Measurements from ENCODE around the gene NHLH1. TPM values are rescaled to one million over a fixed set of nuclear protein-coding genes. Genes with fewer than 3 reads are reported as not detected.
A peak's percentile ranks its signal among the peaks of the same experiment; 100 is the strongest.

NHLH1 gene
- total and polyA plus RNA-seq, 4 donors, result 0.08 TPM; not detected in 3

- Histone ChIP-seq H3K36me3 (ENCODE audit: control insufficient read depth in 4 of 4, insufficient read depth in 3 of 4, low read depth in 1 of 4, low read length in 3 of 4) (peaks cover 23 to 92% (median 89%) of the 10 kb centered on the region in 4 donors), H3K9ac (ENCODE audit: low read depth in 1 of 2, low read length in 2 of 2) (no peak overlapping the region), H3K27ac (ENCODE audit: low read depth in 1 of 2, low read length in 2 of 2) (no peak overlapping the region), H3K27me3 (ENCODE audit: control insufficient read depth in 4 of 4, insufficient read depth in 4 of 4, low read length in 3 of 4) (no peaks in the 10 kb centered on the region), H3K4me3 (ENCODE audit: low read depth in 1 of 3, low read length in 3 of 3) (no peak overlapping the region), H3K9me3 (ENCODE audit: control insufficient read depth in 4 of 4, low read length in 3 of 4) (no peaks in the 10 kb centered on the region), H3K4me1 (ENCODE audit: control insufficient read depth in 4 of 4, insufficient read depth in 4 of 4, low read length in 3 of 4) (no peaks in the 10 kb centered on the region)
- WGBS, result 86% methylated on average over 5 of the region's 5 CpGs
- TF ChIP-seq RAD21 (IDR thresholded peaks at IDR 0.05) (peak in 1 of 2 donors; percentile 47), CTCF (IDR thresholded peaks at IDR 0.05; ENCODE audit: low read depth, low read length, missing input control) (peak; percentile 31), TAF1 (conservative IDR thresholded peaks at IDR 0.05) (no peak), SP1 (IDR thresholded peaks at IDR 0.05) (no peak), HNF4A (conservative IDR thresholded peaks at IDR 0.05) (no peak)
- no peak for DNase-seq (ENCODE audit: low spot score)
Measured at GRCh38 chr1:160354388-160354985, 12.4 kb upstream of the NHLH1 start.

GRCh38 chr1:160357286-160358002, 9.4 kb upstream of the NHLH1 start:
- no peaks in the 10 kb centered on the region for H3K4me1 ChIP-seq (ENCODE audit: control insufficient read depth in 4 of 4, insufficient read depth in 4 of 4, low read length in 3 of 4)
- TF ChIP-seq YY1 (IDR thresholded peaks at IDR 0.05) (no peak), ZBTB33 (IDR thresholded peaks at IDR 0.05) (no peak), NR2F2 (IDR thresholded peaks at IDR 0.05) (no peak), HNF4A (conservative IDR thresholded peaks at IDR 0.05) (no peak), MAX (IDR thresholded peaks at IDR 0.05) (no peak), HNF4G (IDR thresholded peaks at IDR 0.05) (no peak), FOXA1 (IDR thresholded peaks at IDR 0.05) (no peak), FOXA2 (IDR thresholded peaks at IDR 0.05) (no peak), CTCF (IDR thresholded peaks at IDR 0.05; ENCODE audit: low read depth, low read length, missing input control) (no peak), TAF1 (conservative IDR thresholded peaks at IDR 0.05) (no peak), REST (IDR thresholded peaks at IDR 0.05) (no peak), ATF3 (IDR thresholded peaks at IDR 0.05) (no peak), JUND (IDR thresholded peaks at IDR 0.05) (no peak)
- peaks cover 16 to 72% (median 62%) of the 10 kb centered on the region in 4 donors for H3K36me3 ChIP-seq (ENCODE audit: control insufficient read depth in 4 of 4, insufficient read depth in 3 of 4, low read depth in 1 of 4, low read length in 3 of 4)
- WGBS, result 94% methylated on average over 7 of the region's 7 CpGs
- H3K27me3 ChIP-seq (ENCODE audit: control insufficient read depth in 4 of 4, insufficient read depth in 4 of 4, low read length in 3 of 4), result no peaks in the 10 kb centered on the region
- no peak overlapping the region for H3K9ac ChIP-seq (ENCODE audit: low read depth in 1 of 2, low read length in 2 of 2)
- H3K4me3 ChIP-seq (ENCODE audit: low read depth in 1 of 3, low read length in 3 of 3), result no peak overlapping the region
- no peaks in the 10 kb centered on the region for H3K9me3 ChIP-seq (ENCODE audit: control insufficient read depth in 4 of 4, low read length in 3 of 4)
- no peak overlapping the region for H3K27ac ChIP-seq (ENCODE audit: low read depth in 1 of 2, low read length in 2 of 2)
- DNase-seq (ENCODE audit: low spot score), result no peak

All from liver (tissue), 9 donors.